HG03064 (cell line): ENCODE data around the gene SUSD2.
"Not testable (repeated sequence)": the region's sequence is repeated elsewhere in the genome, so short reads cannot be mapped to it uniquely, and the experiment has no call there.

ENCODE experiments used
- ATAC-seq: cut with Tn5 transposase; IDR thresholded peaks from one replicate; pipeline ENCODE4 v1.9.1; 2021; ENCODE audit warnings: low read depth; ENCODE audit not compliant: unreplicated experiment

The SUSD2 gene

GRCh38 chr22:24170632-24171031, 10.7 kb upstream of the SUSD2 start:
- ATAC-seq: no peak

- no peak for ATAC-seq
Measured at GRCh38 chr22:24171822-24172221, 9.5 kb upstream of the SUSD2 start.

GRCh38 chr22:24175160-24175808, 6.0 kb upstream of the SUSD2 start:
- no peak for ATAC-seq

GRCh38 chr22:24176040-24176439, 5.2 kb upstream of the SUSD2 start:
- ATAC-seq: no peak

- ATAC-seq: no peak
Measured at GRCh38 chr22:24176630-24177029, 4.7 kb upstream of the SUSD2 start.

GRCh38 chr22:24177045-24177444, 4.2 kb upstream of the SUSD2 start:
- ATAC-seq: no peak

GRCh38 chr22:24177456-24177855, 3.8 kb upstream of the SUSD2 start:
- ATAC-seq: no peak

- no peak for ATAC-seq
Measured at GRCh38 chr22:24178021-24178431, 3.3 kb upstream of the SUSD2 start.

- ATAC-seq: no peak
Measured at GRCh38 chr22:24178502-24179440, 2.5 kb upstream of the SUSD2 start.

GRCh38 chr22:24179478-24180210, 1.6 kb upstream of the SUSD2 start:
- ATAC-seq: no peak

GRCh38 chr22:24180316-24181087, 785 bp upstream of the SUSD2 start:
- ATAC-seq: no peak

GRCh38 chr22:24181996-24182899, 961 bp downstream of the SUSD2 start:
- no peak for ATAC-seq

- not testable (repeated sequence) for ATAC-seq
Measured at GRCh38 chr22:24182900-24183246, 1.6 kb downstream of the SUSD2 start.

GRCh38 chr22:24183321-24184031, 2.2 kb downstream of the SUSD2 start:
- ATAC-seq: no peak

- no peak for ATAC-seq
Measured at GRCh38 chr22:24184057-24184798, 2.9 kb downstream of the SUSD2 start.

- ATAC-seq: no peak
Measured at GRCh38 chr22:24185001-24185500, 3.8 kb downstream of the SUSD2 start.

- no peak for ATAC-seq
Measured at GRCh38 chr22:24185501-24186351, 4.4 kb downstream of the SUSD2 start.
